DOHH2 (cell line): ENCODE data around the gene FBXW5.

ENCODE experiments used
- H3F3A ChIP-seq: fragments of 200-600 bp; sonication (generic), shearing (Covaris generic); 2 replicates; pipeline ENCODE4 v1.6.0; 2016; ENCODE audit warnings: antibody characterized with exemption, mild to moderate bottlenecking; ENCODE audit not compliant: control insufficient read depth, insufficient read depth
- H3K27ac ChIP-seq: fragments of 200-600 bp; sonication (generic); 2 replicates; pipeline ENCODE4 v1.5.1; 2014; ENCODE audit warnings: low read depth, mild to moderate bottlenecking, low read length, moderate library complexity
- H3K27me3 ChIP-seq: fragments of 200-600 bp; sonication (generic); 2 replicates; pipeline ENCODE4 v1.6.1; 2014; ENCODE audit warnings: mild to moderate bottlenecking, low read length, mixed read lengths; ENCODE audit not compliant: control insufficient read depth
- H3K36me3 ChIP-seq: fragments of 200-600 bp; sonication (generic); 2 replicates; pipeline ENCODE4 v1.6.1; 2014; ENCODE audit warnings: mild to moderate bottlenecking, low read length, moderate library complexity, mixed read lengths; ENCODE audit not compliant: control insufficient read depth
- H3K4me1 ChIP-seq: fragments of 200-600 bp; sonication (generic); 2 replicates; pipeline ENCODE4 v1.6.1; 2014; ENCODE audit warnings: mild to moderate bottlenecking, low read length, mixed read lengths; ENCODE audit not compliant: control insufficient read depth
- H3K4me2 ChIP-seq: fragments of 200-600 bp; sonication (generic); 2 replicates; pipeline ENCODE4 v1.6.0; 2014; ENCODE audit warnings: mild to moderate bottlenecking, low read length, moderate library complexity
- H3K4me3 ChIP-seq: fragments of 200-600 bp; sonication (generic); 2 replicates; pipeline ENCODE4 v1.5.1; 2014; ENCODE audit warnings: mild to moderate bottlenecking, low read length, mixed read lengths
- H3K79me2 ChIP-seq: fragments of 200-600 bp; sonication (generic); 2 replicates; pipeline ENCODE4 v1.6.1; 2014; ENCODE audit warnings: mild to moderate bottlenecking, low read length, mixed read lengths; ENCODE audit not compliant: control insufficient read depth
- H3K9me2 ChIP-seq: fragments of 200-600 bp; sonication (generic); replicated peaks from 2 replicates; pipeline ENCODE4 v1.6.1; 2014; ENCODE audit warnings: mild to moderate bottlenecking, low read length, mixed read lengths; ENCODE audit not compliant: control insufficient read depth
- H3K9me3 ChIP-seq: fragments of 200-600 bp; sonication (generic); 2 replicates; pipeline ENCODE4 v1.6.1; 2014; ENCODE audit warnings: antibody characterized with exemption, low read length, mixed read lengths; ENCODE audit not compliant: control insufficient read depth, insufficient read depth
- H4K20me1 ChIP-seq: fragments of 200-600 bp; sonication (generic); 2 replicates; pipeline ENCODE4 v1.6.0; 2014; ENCODE audit warnings: low read depth, mild to moderate bottlenecking, antibody characterized with exemption, low read length, moderate library complexity; ENCODE audit not compliant: control insufficient read depth, insufficient read depth
- EZH2phosphoT487 ChIP-seq: fragments of 200-600 bp; sonication (generic); IDR thresholded peaks from 2 replicates; pipeline ENCODE4 v1.6.1; 2017; ENCODE audit warnings: borderline replicate concordance, mild to moderate bottlenecking, antibody characterized with exemption, low read length, moderate library complexity, mixed read lengths
- TF ChIP-seq, protein P1 (sequence below): fragments of 200-600 bp; sonication (generic); IDR thresholded peaks from one replicate; pipeline ENCODE4 v1.5.1; 2014; ENCODE audit warnings: antibody characterized with exemption, mild to moderate bottlenecking, low read depth, low read length; ENCODE audit not compliant: poor library complexity, severe bottlenecking

The FBXW5 gene

DNA sequence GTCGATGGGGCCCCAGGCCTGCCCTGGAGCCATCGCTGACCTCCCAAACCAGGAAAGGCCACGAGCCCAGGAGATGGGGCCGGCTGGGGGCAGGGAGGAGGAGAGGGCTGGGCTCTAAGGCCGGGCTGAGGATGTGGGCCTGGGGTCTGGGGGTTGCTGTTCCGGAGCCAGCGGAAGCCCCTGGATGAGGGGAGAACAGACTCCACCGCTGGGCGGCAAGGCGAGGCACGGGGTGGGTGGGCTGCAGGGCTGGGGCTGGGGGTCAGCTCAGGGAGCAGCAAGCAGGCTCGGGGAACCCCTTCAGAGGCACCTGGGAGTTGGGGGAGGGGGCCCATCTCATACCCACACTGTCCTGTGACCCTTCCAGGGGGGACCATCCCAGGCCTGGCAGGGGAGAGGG, 19.2 kb upstream of the FBXW5 start:
- Histone ChIP-seq H3K9me3 (no peaks in the 10 kb centered on the region), H3F3A (no peaks in the 10 kb centered on the region), H3K36me3 (no peaks in the 10 kb centered on the region), H3K79me2 (no peaks in the 10 kb centered on the region), H3K4me3 (no peak overlapping the region), H3K4me1 (peaks cover 14% of the 10 kb centered on the region), H3K4me2 (no peak overlapping the region), H3K27ac (no peak overlapping the region), H3K27me3 (no peaks in the 10 kb centered on the region), H3K9me2 (no peaks in the 10 kb centered on the region), H4K20me1 (no peaks in the 10 kb centered on the region)
- TF ChIP-seq EZH2phosphoT487, result no peak
- TF ChIP-seq, protein P1, sequence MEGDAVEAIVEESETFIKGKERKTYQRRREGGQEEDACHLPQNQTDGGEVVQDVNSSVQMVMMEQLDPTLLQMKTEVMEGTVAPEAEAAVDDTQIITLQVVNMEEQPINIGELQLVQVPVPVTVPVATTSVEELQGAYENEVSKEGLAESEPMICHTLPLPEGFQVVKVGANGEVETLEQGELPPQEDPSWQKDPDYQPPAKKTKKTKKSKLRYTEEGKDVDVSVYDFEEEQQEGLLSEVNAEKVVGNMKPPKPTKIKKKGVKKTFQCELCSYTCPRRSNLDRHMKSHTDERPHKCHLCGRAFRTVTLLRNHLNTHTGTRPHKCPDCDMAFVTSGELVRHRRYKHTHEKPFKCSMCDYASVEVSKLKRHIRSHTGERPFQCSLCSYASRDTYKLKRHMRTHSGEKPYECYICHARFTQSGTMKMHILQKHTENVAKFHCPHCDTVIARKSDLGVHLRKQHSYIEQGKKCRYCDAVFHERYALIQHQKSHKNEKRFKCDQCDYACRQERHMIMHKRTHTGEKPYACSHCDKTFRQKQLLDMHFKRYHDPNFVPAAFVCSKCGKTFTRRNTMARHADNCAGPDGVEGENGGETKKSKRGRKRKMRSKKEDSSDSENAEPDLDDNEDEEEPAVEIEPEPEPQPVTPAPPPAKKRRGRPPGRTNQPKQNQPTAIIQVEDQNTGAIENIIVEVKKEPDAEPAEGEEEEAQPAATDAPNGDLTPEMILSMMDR, result no peak

- Histone ChIP-seq H4K20me1 (no peaks in the 10 kb centered on the region), H3K9me2 (no peaks in the 10 kb centered on the region), H3K4me2 (no peak overlapping the region), H3K4me3 (no peak overlapping the region), H3K4me1 (peaks cover 14% of the 10 kb centered on the region), H3F3A (no peaks in the 10 kb centered on the region), H3K9me3 (no peaks in the 10 kb centered on the region), H3K79me2 (no peaks in the 10 kb centered on the region), H3K36me3 (no peaks in the 10 kb centered on the region), H3K27me3 (no peaks in the 10 kb centered on the region), H3K27ac (no peak overlapping the region)
- no peak for TF ChIP-seq EZH2phosphoT487
- TF ChIP-seq, protein P1, result no peak
Measured at GRCh38 chr9:136963341-136963740, 18.8 kb upstream of the FBXW5 start.

DNA sequence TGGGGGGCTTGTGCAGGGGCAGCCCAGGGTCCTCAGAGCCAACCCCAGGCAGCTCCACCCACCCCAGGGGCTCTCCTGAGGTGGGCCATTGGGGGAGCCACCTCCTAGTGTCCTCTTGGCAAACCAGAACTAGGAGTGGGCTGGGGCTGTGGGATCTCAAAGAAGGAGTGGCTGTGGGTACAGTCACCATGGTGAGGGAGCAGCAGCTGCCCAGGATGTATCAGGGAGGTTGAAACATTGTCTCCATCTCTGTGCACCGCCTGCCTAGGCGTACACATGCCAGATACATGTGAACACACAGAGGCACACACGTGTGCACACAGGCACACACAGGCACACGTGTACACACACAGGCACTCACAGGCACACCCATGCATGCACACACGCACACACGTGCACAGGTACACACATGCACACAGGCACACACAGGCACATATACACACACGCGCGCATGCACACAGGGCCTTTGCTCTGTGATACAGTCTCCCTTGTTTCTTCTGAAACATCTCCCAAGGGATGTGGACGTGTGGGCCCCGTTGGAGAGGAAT, 18.2 kb upstream of the FBXW5 start:
- H3K4me2 ChIP-seq, result no peak overlapping the region
- no peak for TF ChIP-seq EZH2phosphoT487
- TF ChIP-seq, protein P1, result no peak

More for the DNA sequence above, 18.2 kb upstream of the FBXW5 start:
- Histone ChIP-seq H3F3A (no peaks in the 10 kb centered on the region), H4K20me1 (no peaks in the 10 kb centered on the region), H3K27ac (no peak overlapping the region), H3K4me3 (no peak overlapping the region), H3K36me3 (no peaks in the 10 kb centered on the region), H3K79me2 (no peaks in the 10 kb centered on the region), H3K4me1 (peaks cover 14% of the 10 kb centered on the region), H3K27me3 (no peaks in the 10 kb centered on the region), H3K9me3 (no peaks in the 10 kb centered on the region), H3K9me2 (no peaks in the 10 kb centered on the region)
